BLaER1 treated with 17β-estradiol and CSF1 and Interleukin-3, amounts not matched to agents 10 nM and 100 nM (cell line): ENCODE measurements around the gene C1QTNF2.

Experiments
- H3K27ac ChIP-seq, 11 experiments: shearing (Covaris generic); formaldehyde crosslinking; 2 replicates each; pipeline ENCODE4 v1.8.1; 2022
- H3K27me3 ChIP-seq, 11 experiments: shearing (Covaris generic); formaldehyde crosslinking; 2 replicates each; pipeline ENCODE4 v1.8.1; 2022
- H3K36me3 ChIP-seq, 11 experiments: shearing (Covaris generic); formaldehyde crosslinking; 2 replicates each; pipeline ENCODE4 v1.8.1; 2022
- H3K4me1 ChIP-seq, 10 experiments: shearing (Covaris generic); formaldehyde crosslinking; 2 replicates each; pipeline ENCODE4 v1.8.1; 2022
- H3K4me2 ChIP-seq, 11 experiments: shearing (Covaris generic); formaldehyde crosslinking; 2 replicates each; pipeline ENCODE4 v1.8.1; 2022
- H3K4me3 ChIP-seq, 10 experiments: shearing (Covaris generic); formaldehyde crosslinking; 2 replicates each; pipeline ENCODE4 v1.8.1; 2022
- H3K9ac ChIP-seq, 11 experiments: shearing (Covaris generic); formaldehyde crosslinking; 2 replicates each; pipeline ENCODE4 v1.8.1; 2022
- H3K9me3 ChIP-seq, 11 experiments: shearing (Covaris generic); formaldehyde crosslinking; replicated peaks in 1 of 11; 2 replicates each; pipeline ENCODE4 v1.8.1; 2022
- H4K20me1 ChIP-seq, 11 experiments: shearing (Covaris generic); formaldehyde crosslinking; 2 replicates each; pipeline ENCODE4 v1.8.1; 2022
- Cebpa-rat ChIP-seq, 11 experiments: shearing (Covaris generic); IDR thresholded peaks; 2 replicates each; pipeline ENCODE4 v1.8.1; 2022

The C1QTNF2 gene

GRCh38 chr5:160395111-160395510 is 24.7 kb upstream of the C1QTNF2 start:
- H3K4me2 ChIP-seq: no peak overlapping the region
- no peaks in the 10 kb centered on the region for H3K9me3 ChIP-seq
- H3K36me3 ChIP-seq: no peaks in the 10 kb centered on the region
- H3K9ac ChIP-seq: no peak overlapping the region
- no peak overlapping the region for H3K4me3 ChIP-seq
- peaks cover 8 to 17% (median 15%) of the 10 kb centered on the region in 10 experiments; a peak in 18 of 20 replicates for H3K4me1 ChIP-seq
- no peaks in the 10 kb centered on the region for H3K27me3 ChIP-seq
- H4K20me1 ChIP-seq: no peaks in the 10 kb centered on the region
- TF ChIP-seq Cebpa-rat (IDR thresholded peaks at IDR 0.05): no peak
- no peak overlapping the region for H3K27ac ChIP-seq

- peaks cover 0 to 4% (median 0%) of the 10 kb centered on the region in 11 experiments; a peak in 1 of 22 replicates for H3K36me3 ChIP-seq
- H3K4me3 ChIP-seq: no peak overlapping the region
- no peak overlapping the region for H3K27ac ChIP-seq
- H3K4me1 ChIP-seq: 0 out of 20 replicates have a peak, but pooled peaks cover 0 to 3% (median 0%) of the 10 kb centered on the region in 10 experiments
- H3K4me2 ChIP-seq: no peak overlapping the region
- no peaks in the 10 kb centered on the region for H3K27me3 ChIP-seq
- H3K9me3 ChIP-seq: peaks cover 20 to 26% (median 22%) of the 10 kb centered on the region in 11 experiments
- TF ChIP-seq Cebpa-rat (IDR thresholded peaks at IDR 0.05): no peak
- no peaks in the 10 kb centered on the region for H4K20me1 ChIP-seq
- H3K9ac ChIP-seq: no peak overlapping the region
Observed at GRCh38 chr5:160390787-160391696, 20.6 kb upstream of the C1QTNF2 start.

- Histone ChIP-seq H3K27ac (no peak overlapping the region), H3K36me3 (peaks cover 0 to 4% (median 0%) of the 10 kb centered on the region in 11 experiments; a peak in 1 of 22 replicates), H3K4me1 (peaks cover 0 to 8% (median under 1%) of the 10 kb centered on the region in 10 experiments; a peak in 9 of 20 replicates), H3K27me3 (no peaks in the 10 kb centered on the region), H3K9ac (no peak overlapping the region), H3K4me3 (no peak overlapping the region), H3K4me2 (no peak overlapping the region), H3K9me3 (peaks cover 20 to 26% (median 22%) of the 10 kb centered on the region in 11 experiments), H4K20me1 (no peaks in the 10 kb centered on the region)
- TF ChIP-seq Cebpa-rat (IDR thresholded peaks at IDR 0.05): no peak
Observed at GRCh38 chr5:160387445-160387844, 17.0 kb upstream of the C1QTNF2 start.

- H3K4me1 ChIP-seq: peaks cover 0 to 14% (median 6%) of the 10 kb centered on the region in 10 experiments; a peak in 9 of 20 replicates
- no peak for TF ChIP-seq Cebpa-rat (IDR thresholded peaks at IDR 0.05)
- peaks cover 20 to 26% (median 22%) of the 10 kb centered on the region in 11 experiments for H3K9me3 ChIP-seq
Observed at GRCh38 chr5:160385496-160385895, 15.1 kb upstream of the C1QTNF2 start.

GRCh38 chr5:160384681-160385080 is 14.3 kb upstream of the C1QTNF2 start:
- H3K9me3 ChIP-seq: peaks cover 20 to 26% (median 22%) of the 10 kb centered on the region in 11 experiments
- no peaks in the 10 kb centered on the region for H3K27me3 ChIP-seq
- H3K36me3 ChIP-seq: peaks cover 0 to 4% (median 0%) of the 10 kb centered on the region in 11 experiments; a peak in 1 of 22 replicates
- no peak overlapping the region for H3K4me3 ChIP-seq
- TF ChIP-seq Cebpa-rat (IDR thresholded peaks at IDR 0.05): no peak
- H3K9ac ChIP-seq: no peak overlapping the region
- peaks cover 0 to 14% (median 6%) of the 10 kb centered on the region in 10 experiments; a peak in 9 of 20 replicates for H3K4me1 ChIP-seq
- H3K4me2 ChIP-seq: no peak overlapping the region
- no peak overlapping the region for H3K27ac ChIP-seq
- H4K20me1 ChIP-seq: no peaks in the 10 kb centered on the region

More at GRCh38 chr5:160385496-160385895, 15.1 kb upstream of the C1QTNF2 start:
- Histone ChIP-seq H3K9ac (no peak overlapping the region), H3K36me3 (peaks cover 0 to 4% (median 0%) of the 10 kb centered on the region in 11 experiments; a peak in 1 of 22 replicates), H3K4me3 (no peak overlapping the region), H3K27ac (no peak overlapping the region), H4K20me1 (no peaks in the 10 kb centered on the region), H3K27me3 (no peaks in the 10 kb centered on the region), H3K4me2 (no peak overlapping the region)

GRCh38 chr5:160382346-160382745 is 11.9 kb upstream of the C1QTNF2 start:
- H3K27ac ChIP-seq: no peak overlapping the region
- no peak overlapping the region for H3K9ac ChIP-seq
- H3K4me3 ChIP-seq: no peak overlapping the region
- H3K27me3 ChIP-seq: no peaks in the 10 kb centered on the region
- H3K4me2 ChIP-seq: peak overlapping the region in 8 of 11 experiments; percentile 7 to 42 (median 28); a peak in 11 of 22 replicates
- H4K20me1 ChIP-seq: no peaks in the 10 kb centered on the region
- H3K36me3 ChIP-seq: no peaks in the 10 kb centered on the region
- H3K4me1 ChIP-seq: peaks cover 0 to 14% (median 6%) of the 10 kb centered on the region in 10 experiments; a peak in 9 of 20 replicates
- peaks cover 6 to 12% (median 7%) of the 10 kb centered on the region in 11 experiments for H3K9me3 ChIP-seq
- no peak for TF ChIP-seq Cebpa-rat (IDR thresholded peaks at IDR 0.05)

DNA sequence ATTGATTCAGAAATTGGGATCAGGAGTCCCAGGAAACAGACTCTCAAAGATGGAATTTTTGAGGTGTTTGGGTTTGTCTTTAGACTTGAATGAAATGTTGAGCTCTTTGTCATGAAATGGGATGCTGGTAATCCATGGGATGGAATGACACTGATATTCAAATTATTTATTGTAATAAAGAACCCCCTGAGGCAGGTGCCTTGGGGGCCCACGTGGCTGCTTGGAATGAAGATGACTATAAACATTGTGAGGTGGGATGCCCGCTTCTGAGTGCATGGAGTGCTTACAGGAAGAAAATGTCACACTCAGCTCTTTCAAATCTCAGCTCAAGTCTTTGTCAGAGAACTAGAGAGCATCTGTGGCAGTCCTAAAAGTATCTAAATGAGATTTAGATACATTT is 9.6 kb upstream of the C1QTNF2 start:
- no peaks in the 10 kb centered on the region for H3K27me3 ChIP-seq
- H3K4me2 ChIP-seq: no peak overlapping the region; a peak in 1 of 22 replicates
- H3K27ac ChIP-seq: no peak overlapping the region
- H3K36me3 ChIP-seq: no peaks in the 10 kb centered on the region
- no peak for TF ChIP-seq Cebpa-rat (IDR thresholded peaks at IDR 0.05)
- H3K4me1 ChIP-seq: peaks cover 0 to 13% (median 6%) of the 10 kb centered on the region in 10 experiments; a peak in 9 of 20 replicates
- no peaks in the 10 kb centered on the region for H4K20me1 ChIP-seq
- H3K9me3 ChIP-seq: no peaks in the 10 kb centered on the region
- H3K4me3 ChIP-seq: no peak overlapping the region
- no peak overlapping the region for H3K9ac ChIP-seq

GRCh38 chr5:160379511-160379910 is 9.1 kb upstream of the C1QTNF2 start:
- H3K27me3 ChIP-seq: no peaks in the 10 kb centered on the region

DNA sequence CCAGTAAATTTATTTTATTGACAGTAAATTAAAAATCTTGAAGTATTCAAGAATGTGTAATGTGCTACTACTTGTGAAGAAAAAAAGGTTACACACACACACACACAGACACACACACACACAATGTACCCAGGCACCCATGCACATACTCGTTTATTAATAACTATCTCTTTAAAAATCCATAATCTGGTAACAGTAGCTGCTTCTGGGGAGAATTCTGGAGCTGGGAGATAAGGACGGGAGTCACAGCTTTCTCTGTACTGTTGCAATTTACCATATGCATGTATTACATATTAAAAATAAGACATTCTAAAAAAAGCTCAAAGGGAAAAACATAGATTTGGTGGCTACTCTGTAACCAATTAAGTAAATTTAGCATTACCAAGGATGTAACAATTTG is 7.9 kb upstream of the C1QTNF2 start:
- no peak for TF ChIP-seq Cebpa-rat (IDR thresholded peaks at IDR 0.05)
- H3K4me2 ChIP-seq: no peak overlapping the region
- H3K9me3 ChIP-seq: no peaks in the 10 kb centered on the region
- no peaks in the 10 kb centered on the region for H3K27me3 ChIP-seq
- no peaks in the 10 kb centered on the region for H4K20me1 ChIP-seq
- no peak overlapping the region for H3K27ac ChIP-seq
- peaks cover 0 to 13% (median 6%) of the 10 kb centered on the region in 10 experiments; a peak in 9 of 20 replicates for H3K4me1 ChIP-seq
- no peaks in the 10 kb centered on the region for H3K36me3 ChIP-seq
- H3K4me3 ChIP-seq: no peak overlapping the region
- no peak overlapping the region for H3K9ac ChIP-seq

More at GRCh38 chr5:160379511-160379910, 9.1 kb upstream of the C1QTNF2 start:
- Histone ChIP-seq H3K9me3 (no peaks in the 10 kb centered on the region), H3K9ac (no peak overlapping the region), H3K4me1 (peaks cover 0 to 13% (median 6%) of the 10 kb centered on the region in 10 experiments; a peak in 9 of 20 replicates), H3K4me3 (no peak overlapping the region), H3K36me3 (no peaks in the 10 kb centered on the region), H3K4me2 (peak overlapping the region in 1 of 11 experiments; percentile 4; a peak in 2 of 22 replicates), H3K27ac (no peak overlapping the region), H4K20me1 (no peaks in the 10 kb centered on the region)
- no peak for TF ChIP-seq Cebpa-rat (IDR thresholded peaks at IDR 0.05)
